Hippocampal formation (tissue), 2 donors: ENCODE measurements around the gene EXOC2.

Source experiments
- DNase-seq, 2 donors: peaks; one replicate each; lab custom pipeline; 2025; lab: John Stamatoyannopoulos, UW

The EXOC2 gene

DNA sequence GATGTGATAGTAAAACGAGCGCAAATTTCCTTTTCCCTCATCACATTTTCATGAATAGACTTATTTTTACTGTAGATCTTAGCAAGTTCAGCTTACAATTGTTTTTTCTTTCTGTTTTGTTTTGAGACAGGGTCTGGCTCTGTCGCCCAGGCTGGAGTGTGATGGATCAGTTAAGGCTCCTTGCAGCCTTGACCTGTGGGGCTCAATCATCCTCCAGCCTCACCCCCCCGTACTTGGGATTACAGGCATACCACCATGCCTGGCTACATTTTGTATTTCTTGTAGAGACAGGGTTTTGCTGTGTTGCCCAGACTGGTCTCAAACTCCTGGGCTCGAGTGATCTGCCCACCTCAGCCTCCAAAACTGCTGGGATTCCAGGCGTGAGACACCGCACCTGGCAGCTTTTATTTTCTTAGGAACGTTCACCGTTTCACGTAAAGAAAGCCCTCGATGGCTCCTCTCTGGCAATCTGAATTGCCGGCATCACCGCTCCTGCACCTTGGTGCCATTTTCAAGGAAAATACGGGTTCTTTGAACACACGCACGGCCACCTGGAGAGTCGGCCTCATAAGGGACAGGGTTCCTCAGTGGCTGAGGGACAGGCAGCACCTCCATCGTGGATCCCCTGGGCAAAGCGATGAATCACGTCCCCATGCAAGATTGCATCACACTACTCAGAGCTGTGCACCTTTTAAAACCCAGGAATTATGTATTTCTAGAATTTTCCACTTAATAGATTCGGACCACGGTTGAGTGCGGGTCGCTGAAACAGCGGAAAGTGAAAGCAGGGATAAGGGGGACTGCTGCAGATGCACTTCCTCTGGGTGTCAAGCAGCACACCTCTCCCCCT, 222.7 kb downstream of the EXOC2 start:
- no peak for DNase-seq

DNA sequence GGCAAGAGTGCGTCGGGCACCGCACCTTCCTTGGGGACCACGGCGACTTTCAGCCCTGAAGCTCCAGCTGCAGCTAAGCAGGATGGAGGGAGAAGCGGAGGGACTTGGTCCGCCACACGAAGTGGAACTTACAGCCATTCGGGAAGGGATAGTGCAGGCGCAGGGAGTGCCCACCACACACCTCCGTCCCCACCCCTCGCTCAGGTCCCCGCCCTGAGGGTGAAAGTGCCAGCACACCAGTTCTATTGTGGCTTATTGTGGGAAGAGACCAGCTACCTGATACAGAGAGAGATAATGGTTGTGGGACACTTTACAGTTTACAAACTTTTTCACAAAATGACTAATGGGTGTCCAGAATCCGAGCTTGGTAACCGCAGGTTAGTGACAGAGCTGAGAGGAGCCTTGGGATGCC, 225.3 kb downstream of the EXOC2 start:
- DNase-seq, result no peak

GRCh38 chr6:467111-467510, 225.8 kb downstream of the EXOC2 start:
- no peak for DNase-seq

DNA sequence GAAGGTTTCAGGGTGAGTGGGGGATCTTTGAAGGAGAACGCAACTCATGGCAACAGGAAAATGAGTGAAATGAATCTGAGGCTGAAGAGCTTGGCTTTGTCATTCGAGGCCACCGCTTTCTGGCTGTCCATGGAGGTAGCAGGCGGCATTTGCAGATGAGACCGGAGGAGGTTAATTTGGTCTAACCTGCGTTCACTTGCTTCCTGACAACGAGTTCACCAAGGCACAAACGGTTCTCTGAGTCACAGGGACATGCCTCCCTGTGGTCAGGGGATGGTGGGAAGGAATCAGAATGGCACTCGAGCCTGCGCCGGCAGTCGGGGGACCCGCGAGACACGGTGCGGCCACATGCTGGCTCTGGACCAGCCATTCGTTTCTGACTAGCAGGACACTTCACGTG, 226.4 kb downstream of the EXOC2 start:
- no peak for DNase-seq

DNA sequence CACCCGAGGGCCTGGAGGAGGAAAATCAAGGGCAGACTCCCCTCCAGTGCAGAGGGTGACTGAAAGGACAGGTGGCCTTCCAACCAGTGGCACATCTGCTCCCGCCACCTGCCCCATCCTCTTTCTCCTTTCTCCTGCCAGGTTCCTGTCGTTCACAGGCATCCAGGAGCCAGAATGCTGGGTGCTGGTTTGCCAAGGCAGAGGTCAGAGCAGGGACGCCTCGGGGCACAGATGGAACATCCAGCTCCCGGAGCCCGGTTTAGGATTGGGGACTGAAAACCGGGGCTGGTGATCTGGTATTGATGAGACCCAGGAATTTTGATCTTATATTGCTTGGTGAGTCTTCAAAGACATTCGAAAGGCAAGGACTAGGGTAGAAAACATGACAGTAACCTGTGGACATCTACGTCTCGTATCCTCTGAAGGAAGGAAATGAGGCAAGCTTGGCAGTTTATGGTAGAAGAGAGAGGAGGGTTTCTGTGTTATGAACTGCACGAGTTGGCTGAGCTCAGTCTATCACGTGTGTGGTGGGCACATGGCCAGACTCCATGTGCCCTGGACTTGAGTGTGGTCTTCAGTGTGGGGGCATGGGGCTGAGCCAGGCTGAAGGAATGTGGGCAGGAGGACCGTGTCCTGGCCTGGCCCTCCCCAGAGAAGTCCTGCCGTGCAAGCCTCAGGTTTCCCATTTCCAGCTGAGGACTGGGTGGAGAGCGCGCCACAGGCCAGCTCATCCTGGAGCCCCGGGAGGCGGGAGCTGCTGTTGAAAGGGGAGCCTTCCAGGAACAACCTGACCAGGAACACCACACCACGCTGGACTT, 227.2 kb downstream of the EXOC2 start:
- DNase-seq, result no peak

- no peak for DNase-seq
Observed at GRCh38 chr6:456887-457286, 236.1 kb downstream of the EXOC2 start.

- no peak for DNase-seq
Observed at GRCh38 chr6:456358-456867, 236.5 kb downstream of the EXOC2 start.

GRCh38 chr6:455835-456234, 237.1 kb downstream of the EXOC2 start:
- DNase-seq, result no peak

GRCh38 chr6:455006-455585, 237.8 kb downstream of the EXOC2 start:
- DNase-seq, result no peak

DNA sequence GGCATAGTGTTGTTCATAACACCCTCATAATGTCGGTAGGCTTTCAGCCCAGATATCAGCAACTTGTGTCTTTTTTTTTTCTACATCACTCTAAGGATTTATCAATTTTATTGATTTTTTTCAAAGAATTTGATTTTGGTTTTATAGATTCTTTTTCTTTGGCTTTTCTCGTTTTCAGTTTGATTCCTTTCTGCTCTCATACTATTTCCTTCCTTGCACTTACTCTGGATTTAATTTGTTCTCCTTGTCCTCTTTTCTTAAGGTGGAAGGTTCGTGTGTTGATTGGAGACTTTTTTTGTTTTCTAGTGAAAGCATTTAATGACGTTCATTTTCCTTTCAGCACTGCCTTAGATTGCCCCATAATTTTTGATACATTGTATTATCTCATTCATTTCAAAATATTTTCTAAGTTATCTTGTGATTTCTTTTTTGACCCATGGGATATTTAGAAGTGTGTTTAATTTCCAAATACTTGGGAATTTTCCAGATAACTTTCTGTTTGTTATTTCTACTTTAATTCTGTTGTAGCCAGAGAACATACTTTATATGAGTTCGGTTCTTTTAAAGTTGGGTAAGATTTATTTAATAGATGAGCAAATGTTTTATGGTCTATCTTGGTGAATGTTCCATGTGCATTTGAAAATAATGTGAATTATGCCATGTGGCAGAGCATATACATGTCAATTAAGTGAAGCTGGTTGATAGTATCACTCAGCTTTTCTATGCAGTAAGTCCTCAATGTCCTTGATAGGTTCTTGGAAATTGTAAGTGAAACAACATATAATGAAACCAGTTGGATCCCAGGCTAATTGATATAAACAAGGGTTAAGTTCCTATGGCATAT, 238.6 kb downstream of the EXOC2 start:
- DNase-seq, result no peak

GRCh38 chr6:453152-453551, 239.8 kb downstream of the EXOC2 start:
- DNase-seq, result peak; percentile 63 to 81

- peak in 1 of 2 donors; percentile 34 for DNase-seq
Observed at GRCh38 chr6:452301-453067, 240.5 kb downstream of the EXOC2 start.

GRCh38 chr6:451847-452246, 241.1 kb downstream of the EXOC2 start:
- no peak for DNase-seq

- no peak for DNase-seq
Observed at GRCh38 chr6:451336-451735, 241.6 kb downstream of the EXOC2 start.

DNA sequence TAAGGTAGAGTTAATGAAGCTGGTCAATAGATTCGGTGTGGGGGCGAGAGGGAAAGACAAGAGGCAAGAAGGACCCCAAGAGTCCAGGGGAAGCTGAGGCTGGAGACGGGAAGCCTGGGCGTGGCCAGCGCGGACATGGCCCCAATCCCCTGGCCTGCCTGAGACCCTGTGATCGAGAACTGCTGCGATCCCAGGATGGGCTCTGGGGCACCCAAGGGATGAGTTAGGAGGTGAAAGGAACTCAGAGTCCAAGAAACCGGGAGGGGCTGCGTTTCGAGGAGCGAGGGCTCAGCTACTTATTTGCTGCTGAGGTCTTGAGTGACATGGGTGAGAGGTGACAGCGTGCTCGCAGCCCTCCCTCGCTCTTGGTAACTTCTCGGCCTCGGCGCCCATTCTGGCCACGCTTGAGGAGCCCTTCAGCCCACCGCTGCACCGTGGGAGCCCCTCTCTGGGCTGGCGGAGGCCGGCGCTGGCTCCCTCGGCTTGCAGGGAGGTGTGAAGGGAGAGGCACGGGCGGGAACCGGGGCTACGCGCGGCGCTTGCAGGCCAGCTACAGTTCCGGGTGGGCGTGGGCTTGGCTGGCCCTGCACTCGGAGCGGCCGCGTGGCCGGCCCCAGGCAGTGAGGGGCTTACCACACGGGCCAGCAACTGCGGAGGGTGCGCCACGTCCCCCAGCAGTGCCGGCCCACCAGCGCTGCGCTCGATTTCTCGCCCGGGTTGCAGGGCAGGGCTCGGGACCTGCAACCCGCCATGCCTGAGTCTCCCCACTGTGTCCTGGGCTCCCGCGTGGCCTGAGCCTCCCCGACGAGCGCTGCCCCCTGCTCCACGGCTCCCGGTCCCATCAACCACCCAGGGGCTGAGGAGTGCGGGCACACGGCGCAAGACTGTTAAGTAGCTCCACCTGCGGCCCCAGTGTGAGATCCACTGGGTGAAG, 243.2 kb downstream of the EXOC2 start:
- DNase-seq, result no peak

DNA sequence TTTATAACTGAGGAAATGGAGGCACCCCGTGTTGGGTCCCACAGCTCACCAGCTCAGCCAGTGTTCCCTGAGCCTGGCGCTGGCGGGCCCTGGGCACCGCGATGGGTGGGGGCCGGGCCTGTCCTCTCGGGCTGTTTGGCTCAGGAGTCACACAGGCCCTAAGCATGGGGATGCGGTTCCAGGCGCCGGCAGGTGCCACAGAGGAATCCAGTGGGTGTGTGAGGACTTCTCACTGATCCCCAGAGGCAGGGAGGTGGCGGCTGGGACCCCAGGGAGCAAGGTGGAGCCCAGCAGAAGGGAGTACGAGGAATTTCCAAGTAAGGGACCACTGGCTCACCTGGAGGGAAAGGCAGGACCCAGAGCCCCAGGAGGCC, 243.9 kb downstream of the EXOC2 start:
- no peak for DNase-seq

DNA sequence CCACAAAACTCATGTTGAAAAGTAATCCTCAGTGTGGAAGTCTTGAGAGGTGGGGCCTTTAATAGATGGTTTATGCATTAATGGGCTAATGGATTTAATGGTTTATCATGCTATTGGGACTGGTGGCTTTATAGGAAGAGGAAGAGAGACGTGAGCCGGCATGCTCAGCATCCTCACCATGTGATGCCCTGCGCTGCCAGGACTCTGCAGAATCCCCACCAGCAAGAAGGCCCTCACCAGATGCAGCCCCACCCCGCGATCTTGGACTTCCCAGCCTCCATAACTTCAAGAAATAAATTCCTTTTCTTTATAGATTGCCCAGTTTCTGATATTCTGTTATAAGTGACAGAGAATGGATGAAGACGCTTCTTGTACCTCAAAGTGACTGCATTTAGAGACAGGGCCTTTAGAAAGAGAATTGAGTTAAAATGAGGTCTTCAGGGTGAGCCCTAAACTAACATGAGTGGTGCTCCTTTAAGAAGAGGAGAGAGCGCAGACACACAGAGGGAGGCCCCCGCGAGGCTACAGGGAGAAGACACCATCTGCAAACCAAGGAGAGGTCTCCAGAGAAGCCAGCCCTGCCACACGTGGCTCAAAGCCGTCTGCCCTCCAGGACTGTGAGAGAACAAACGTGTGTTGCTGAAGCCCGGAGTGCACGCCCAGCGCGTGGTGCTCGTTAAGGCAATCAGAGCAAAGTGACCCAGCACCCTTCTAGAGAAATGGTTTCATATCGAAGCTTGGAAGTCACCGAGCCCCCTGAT, 244.5 kb downstream of the EXOC2 start:
- no peak for DNase-seq

DNA sequence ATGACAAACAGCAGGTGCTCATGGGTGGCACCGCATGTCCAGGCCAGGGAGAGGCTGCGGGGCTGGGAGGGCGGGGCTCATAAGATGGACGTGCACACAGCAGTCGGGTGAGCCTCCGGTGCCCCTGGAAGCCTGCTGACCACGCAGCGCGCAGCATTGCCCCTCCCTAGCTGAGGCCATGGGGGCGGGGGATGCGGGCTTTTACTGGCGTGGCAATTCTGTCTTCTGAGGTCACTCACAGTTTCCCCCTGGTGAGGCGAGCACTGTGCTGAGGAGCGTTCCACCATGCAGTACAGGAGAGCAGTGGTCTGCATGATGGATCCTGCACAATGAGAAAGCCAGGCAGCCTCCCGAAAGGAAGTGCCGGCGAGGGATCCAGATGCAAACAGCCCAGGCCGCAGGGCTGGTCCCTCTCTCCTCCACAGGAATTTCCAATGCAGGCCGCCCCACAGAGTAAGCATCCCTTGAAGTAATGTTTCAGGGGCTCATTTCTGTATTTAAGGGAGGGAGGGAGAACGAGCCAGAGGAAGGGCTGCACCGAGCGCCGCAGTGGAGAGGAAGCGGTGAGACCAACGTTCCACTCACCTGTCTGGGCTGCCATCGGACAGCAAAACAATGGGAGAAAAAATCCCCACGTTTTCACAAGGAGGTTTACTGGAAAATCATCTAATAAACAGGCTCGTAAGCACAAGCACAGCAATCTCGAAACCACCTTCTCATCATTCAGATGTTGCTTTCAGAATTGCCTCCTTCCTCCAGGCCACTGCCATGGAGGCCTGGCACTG, 245.4 kb downstream of the EXOC2 start:
- DNase-seq, result no peak
